BJ (cell line): ENCODE data around the gene NUDCD3. TPM values are rescaled to one million over a fixed set of nuclear protein-coding genes. Genes with fewer than 3 reads are reported as not detected.

Source experiments
- CTCF ChIA-PET: fragments of 350-600 bp; formaldehyde crosslinking; extraction: SDS; loops from one replicate; lab custom pipeline; 2021; ENCODE audit warnings: antibody characterized with exemption, inconsistent platforms; lab: Yijun Ruan, JAX
- POLR2A ChIA-PET: fragments of 300-600 bp; sonication (Branson Sonifier 250); formaldehyde crosslinking; extraction: SDS; loops from one replicate; lab custom pipeline; 2021; ENCODE audit warnings: antibody characterized with exemption; lab: Charles Lee
- DNase-seq: peaks from one replicate; pipeline ENCODE4 v3.0.0-alpha.2; 2011; ENCODE audit warnings: low read depth
- H3K27me3 ChIP-seq: 2 replicates; pipeline ENCODE4 v1.6.0; 2011; ENCODE audit warnings: low read length; ENCODE audit not compliant: control insufficient read depth, insufficient read depth
- H3K36me3 ChIP-seq: 2 replicates; pipeline ENCODE4 v1.5.1; 2011; ENCODE audit warnings: low read length; ENCODE audit not compliant: control insufficient read depth, insufficient read depth
- H3K4me3 ChIP-seq: 2 replicates; pipeline ENCODE4 v1.5.1; 2011; ENCODE audit warnings: low read depth, mild to moderate bottlenecking, control low read depth, low read length
- polyA plus RNA-seq: library from polyadenylated mRNA; depleted of rRNA; stranded (reverse); fragments of >200 nt; gene quantifications from 2 replicates; pipeline ENCODE4 v1.2.3, GENCODE V29; 2011
- TF ChIP-seq, protein P1 (sequence below): IDR thresholded peaks from 2 replicates; pipeline ENCODE4 v1.5.1; 2011; ENCODE audit warnings: low read depth, mild to moderate bottlenecking, control low read depth, inconsistent platforms, low read length, moderate library complexity; ENCODE audit not compliant: insufficient read depth

Gene NUDCD3
- polyA plus RNA-seq, 1 experiment: 82.8 TPM

DNA sequence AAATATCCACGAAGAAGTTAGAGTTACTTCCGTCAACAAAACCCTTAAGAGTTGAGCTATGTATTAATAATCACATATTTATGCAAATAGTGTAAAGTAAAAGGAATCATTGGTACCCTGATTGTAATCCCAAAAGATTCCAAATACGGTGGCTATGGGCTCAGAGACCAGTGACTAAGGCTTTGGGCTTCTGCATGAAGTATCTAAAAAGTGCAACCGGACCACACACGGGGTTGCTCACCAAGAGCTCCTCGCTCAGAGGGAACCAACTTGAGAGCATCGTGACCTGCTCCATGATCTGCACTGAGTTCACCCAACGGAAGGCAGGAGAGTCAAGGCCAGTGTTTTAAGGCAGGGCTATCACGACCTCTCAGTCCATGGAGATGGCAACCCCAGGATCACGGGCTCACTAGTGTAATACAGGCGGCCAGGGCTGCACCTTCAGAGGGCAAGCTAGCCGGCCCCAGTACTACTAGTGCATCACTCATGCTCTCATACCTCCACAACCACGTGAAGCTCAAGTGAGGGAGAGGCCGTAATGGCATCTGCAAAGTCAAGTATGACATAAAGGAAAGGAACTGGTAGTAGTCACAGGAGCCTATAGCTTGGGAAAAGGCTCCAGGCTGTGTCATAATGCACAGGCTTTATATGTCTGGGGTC, 87.9 kb downstream of the NUDCD3 start:
- CTCF ChIA-PET: no interaction called here
- Histone ChIP-seq H3K36me3 (peaks cover 5% of the 10 kb centered on the region), H3K4me3 (no peak overlapping the region), H3K27me3 (no peaks in the 10 kb centered on the region)
- DNase-seq: no peak
- TF ChIP-seq, protein P1, sequence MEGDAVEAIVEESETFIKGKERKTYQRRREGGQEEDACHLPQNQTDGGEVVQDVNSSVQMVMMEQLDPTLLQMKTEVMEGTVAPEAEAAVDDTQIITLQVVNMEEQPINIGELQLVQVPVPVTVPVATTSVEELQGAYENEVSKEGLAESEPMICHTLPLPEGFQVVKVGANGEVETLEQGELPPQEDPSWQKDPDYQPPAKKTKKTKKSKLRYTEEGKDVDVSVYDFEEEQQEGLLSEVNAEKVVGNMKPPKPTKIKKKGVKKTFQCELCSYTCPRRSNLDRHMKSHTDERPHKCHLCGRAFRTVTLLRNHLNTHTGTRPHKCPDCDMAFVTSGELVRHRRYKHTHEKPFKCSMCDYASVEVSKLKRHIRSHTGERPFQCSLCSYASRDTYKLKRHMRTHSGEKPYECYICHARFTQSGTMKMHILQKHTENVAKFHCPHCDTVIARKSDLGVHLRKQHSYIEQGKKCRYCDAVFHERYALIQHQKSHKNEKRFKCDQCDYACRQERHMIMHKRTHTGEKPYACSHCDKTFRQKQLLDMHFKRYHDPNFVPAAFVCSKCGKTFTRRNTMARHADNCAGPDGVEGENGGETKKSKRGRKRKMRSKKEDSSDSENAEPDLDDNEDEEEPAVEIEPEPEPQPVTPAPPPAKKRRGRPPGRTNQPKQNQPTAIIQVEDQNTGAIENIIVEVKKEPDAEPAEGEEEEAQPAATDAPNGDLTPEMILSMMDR: no peak
- POLR2A ChIA-PET: no interaction called here

DNA sequence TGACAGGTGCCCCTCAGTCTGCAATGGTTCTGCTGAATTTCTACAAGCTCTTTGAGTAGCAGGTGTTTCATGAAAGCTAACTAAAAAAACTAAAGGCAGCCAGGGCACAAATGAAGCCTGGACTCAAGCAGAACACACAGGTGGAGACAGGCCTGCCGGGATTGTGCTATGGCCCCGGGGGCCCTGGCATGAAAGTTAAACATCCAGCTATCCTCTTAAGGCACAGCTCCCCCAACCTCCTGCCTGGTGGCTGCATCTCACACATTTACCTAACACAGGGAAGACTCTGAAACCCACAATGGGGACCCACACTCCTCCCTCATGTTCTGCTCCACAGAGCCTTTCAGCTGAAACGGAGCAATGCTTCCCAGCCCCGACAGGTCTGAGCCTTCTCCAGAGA, 88.8 kb downstream of the NUDCD3 start:
- DNase-seq: no peak
- CTCF ChIA-PET: no interaction called here
- TF ChIP-seq, protein P1: no peak
- Histone ChIP-seq H3K36me3 (peaks cover 5% of the 10 kb centered on the region), H3K4me3 (no peak overlapping the region), H3K27me3 (no peaks in the 10 kb centered on the region)
- POLR2A ChIA-PET: no interaction called here

DNA sequence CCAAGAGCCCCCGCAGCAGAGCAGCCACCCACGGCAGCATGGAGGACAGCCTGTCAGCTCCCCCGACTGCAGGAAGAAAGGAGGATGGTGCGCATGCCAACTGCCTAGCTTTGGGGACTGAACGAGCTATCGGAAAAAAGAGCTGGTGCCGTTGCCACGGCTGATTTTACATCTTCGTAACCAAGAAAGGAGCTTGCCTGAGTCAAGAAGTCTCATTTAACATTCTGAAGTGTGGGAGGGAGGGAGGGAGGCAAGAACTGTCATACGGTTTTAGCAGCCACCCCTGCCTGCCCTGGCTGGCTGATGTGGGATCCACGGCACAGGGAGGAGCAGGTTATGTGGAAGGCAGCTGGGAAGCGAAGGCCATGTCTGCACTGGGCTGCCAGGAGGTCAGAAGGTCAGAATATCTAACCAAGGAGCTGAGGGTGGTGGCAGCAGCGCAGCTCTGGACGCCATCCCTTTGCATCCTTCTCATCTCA, 90.4 kb downstream of the NUDCD3 start:
- Histone ChIP-seq H3K4me3 (no peak overlapping the region), H3K27me3 (no peaks in the 10 kb centered on the region), H3K36me3 (peaks cover 5% of the 10 kb centered on the region)
- ChIA-PET POLR2A (no interaction called here), CTCF (interaction anchor here (0.7 to 2.2 kb wide), 2 partner anchors 77 to 159 kb away, joined by 3 to 7 read pairs; no protein-coding TSS in a partner anchor)
- DNase-seq: no peak
- TF ChIP-seq, protein P1: no peak

DNA sequence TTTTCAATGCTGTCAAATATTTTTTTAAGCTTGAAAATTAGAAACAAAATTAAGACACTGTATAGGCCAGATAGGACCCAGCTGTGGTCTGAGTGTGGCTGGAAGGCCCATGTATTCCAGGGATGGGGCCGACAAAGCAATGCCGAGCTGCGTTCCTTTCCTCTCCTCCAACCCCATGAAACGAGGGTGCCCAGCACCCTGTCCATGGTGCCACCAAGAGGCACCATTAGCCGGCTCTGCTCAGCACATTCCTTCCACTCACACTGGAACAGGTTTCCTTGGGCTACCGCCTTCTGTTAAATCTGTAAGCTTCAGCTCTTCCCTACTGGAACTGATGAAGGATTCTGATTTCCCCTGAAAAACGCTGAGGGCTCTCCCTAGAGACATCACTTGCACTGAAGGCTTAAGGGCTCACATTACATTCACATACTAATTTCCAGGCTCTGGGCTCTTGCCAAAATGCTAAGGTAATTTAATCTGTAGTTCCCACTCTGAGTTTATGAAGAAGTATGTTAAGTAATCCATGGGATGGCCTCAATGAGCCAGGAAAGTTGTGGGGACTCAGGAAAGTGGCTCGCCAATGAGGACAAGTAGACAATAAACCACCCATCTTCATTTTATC, 91.4 kb downstream of the NUDCD3 start:
- Histone ChIP-seq H3K27me3 (no peaks in the 10 kb centered on the region), H3K36me3 (peaks cover 5% of the 10 kb centered on the region), H3K4me3 (no peak overlapping the region)
- ChIA-PET POLR2A (interaction anchor here (0.5 kb wide), 1 partner anchor 20 kb away, joined by 4 read pairs; no protein-coding TSS in a partner anchor), CTCF (interaction anchor here (0.7 to 2.2 kb wide), 2 partner anchors 78 to 158 kb away, joined by 3 to 7 read pairs; no protein-coding TSS in a partner anchor)
- no peak for DNase-seq
- TF ChIP-seq, protein P1: no peak

DNA sequence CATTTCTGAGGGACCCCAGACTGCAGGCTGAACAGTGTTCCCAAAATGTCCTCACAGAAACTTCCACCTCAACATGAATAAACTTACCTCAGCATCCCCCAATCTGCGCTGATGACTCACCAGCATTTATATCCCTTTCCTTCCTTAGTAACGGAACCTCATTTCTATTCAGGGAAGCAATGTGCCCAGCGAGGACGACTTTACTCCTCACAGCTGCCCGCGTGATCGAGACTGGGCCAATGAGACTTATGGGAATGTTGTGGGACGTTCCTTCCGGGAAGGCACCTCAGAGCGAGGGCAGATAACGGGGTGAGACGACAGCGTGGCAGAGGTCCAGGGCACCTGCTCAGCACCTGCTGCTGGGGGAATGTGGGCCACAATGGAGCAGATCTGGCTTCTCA, 91.9 kb downstream of the NUDCD3 start:
- no peak overlapping the region for H3K4me3 ChIP-seq
- TF ChIP-seq, protein P1: no peak
- CTCF ChIA-PET: interaction anchor here (2.2 kb wide), 1 partner anchor 158 kb away, joined by 7 read pairs; no protein-coding TSS in a partner anchor
- peaks cover 10% of the 10 kb centered on the region for H3K36me3 ChIP-seq
- no peak for DNase-seq
- no peaks in the 10 kb centered on the region for H3K27me3 ChIP-seq
- POLR2A ChIA-PET: interaction anchor here (0.5 kb wide), 1 partner anchor 21 kb away, joined by 4 read pairs; no protein-coding TSS in a partner anchor
